CD8-positive, alpha-beta memory T cell (primary cell): ENCODE results near the gene FKBP7. TPM values are rescaled to one million over a fixed set of nuclear protein-coding genes. Genes with fewer than 3 reads are reported as not detected.

Experiments used
- CTCF ChIA-PET: fragments of 350-600 bp; sonication (Branson Sonifier 250); formaldehyde crosslinking; loops from one replicate; lab custom pipeline; 2021; ENCODE audit warnings: antibody characterized with exemption; lab: Charles Lee
- POLR2A ChIA-PET: fragments of 350-600 bp; sonication (Branson Sonifier 250); formaldehyde crosslinking; loops from one replicate; lab custom pipeline; 2021; ENCODE audit warnings: antibody characterized with exemption; lab: Charles Lee
- DNase-seq, 5 donors: peaks; one replicate each; pipeline versions ENCODE4 v3.0.0 to v3.0.0-alpha.2; 2020 to 2022; ENCODE audit warnings: mixed read lengths in 1 of 5
- H3K27ac ChIP-seq: one replicate; pipeline ENCODE4 v1.7.0; 2013; ENCODE audit warnings: low read depth, mild to moderate bottlenecking, low read length, moderate library complexity
- H3K27me3 ChIP-seq: 2 replicates; pipeline ENCODE4 v1.7.0; 2013; ENCODE audit warnings: low read length, mild to moderate bottlenecking; ENCODE audit not compliant: insufficient read depth, poor library complexity, severe bottlenecking
- H3K36me3 ChIP-seq: 2 replicates; pipeline ENCODE4 v1.7.0; 2013; ENCODE audit warnings: mild to moderate bottlenecking, low read length, moderate library complexity; ENCODE audit not compliant: insufficient read depth
- H3K4me1 ChIP-seq: 2 replicates; pipeline ENCODE4 v1.7.0; 2013; ENCODE audit warnings: mild to moderate bottlenecking, low read length, moderate library complexity; ENCODE audit not compliant: insufficient read depth
- H3K4me3 ChIP-seq: 2 replicates; pipeline ENCODE4 v1.7.0; 2013; ENCODE audit warnings: mild to moderate bottlenecking, low read length
- H3K9me3 ChIP-seq: 2 replicates; pipeline ENCODE4 v1.7.0; 2013; ENCODE audit warnings: mild to moderate bottlenecking, low read length
- H3K27ac Mint-ChIP-seq, 8 donors: one replicate each; pipeline ENCODE4 v1.8.0; 2020 to 2021; ENCODE audit warnings: mixed read lengths in 8 of 8, mild to moderate bottlenecking in 6 of 8, inconsistent platforms in 3 of 8, moderate library complexity in 3 of 8
- H3K27me3 Mint-ChIP-seq, 2 donors: one replicate each; pipeline ENCODE4 v1.8.0; 2020 to 2021; ENCODE audit warnings: mixed read lengths in 2 of 2, mild to moderate bottlenecking in 1 of 2, moderate library complexity in 1 of 2
- H3K36me3 Mint-ChIP-seq, 3 donors: one replicate each; pipeline ENCODE4 v1.8.0; 2020 to 2021; ENCODE audit warnings: mixed read lengths in 3 of 3, inconsistent platforms in 1 of 3, mild to moderate bottlenecking in 1 of 3
- H3K4me1 Mint-ChIP-seq, 3 donors: one replicate each; pipeline ENCODE4 v1.8.0; 2020 to 2021; ENCODE audit warnings: mixed read lengths in 3 of 3, inconsistent platforms in 1 of 3, mild to moderate bottlenecking in 1 of 3
- H3K4me3 Mint-ChIP-seq, 7 donors: one replicate each; pipeline ENCODE4 v1.8.0; 2020 to 2021; ENCODE audit warnings: mixed read lengths in 7 of 7, mild to moderate bottlenecking in 6 of 7, moderate library complexity in 4 of 7, inconsistent platforms in 2 of 7
- H3K9me3 Mint-ChIP-seq, 5 donors: one replicate each; pipeline ENCODE4 v1.8.0; 2020 to 2022; ENCODE audit warnings: mixed read lengths in 5 of 5, mild to moderate bottlenecking in 3 of 5, moderate library complexity in 2 of 5, inconsistent platforms in 1 of 5
- polyA plus RNA-seq: library from polyadenylated mRNA; unstranded; fragments of 300-500 nt; fragmentation: Illumina TruSeq; gene quantifications from one replicate; pipeline ENCODE4 v1.2.3, GENCODE V29; 2021
- total RNA-seq, 2 experiments: library from RNA; stranded (reverse); gene quantifications; one replicate each; pipeline ENCODE4 v1.2.3, GENCODE V29; 2021

Gene FKBP7
- total and polyA plus RNA-seq, 3 experiments from 2014 or later = 3.1 to 3.8 (median 3.4) TPM

DNA sequence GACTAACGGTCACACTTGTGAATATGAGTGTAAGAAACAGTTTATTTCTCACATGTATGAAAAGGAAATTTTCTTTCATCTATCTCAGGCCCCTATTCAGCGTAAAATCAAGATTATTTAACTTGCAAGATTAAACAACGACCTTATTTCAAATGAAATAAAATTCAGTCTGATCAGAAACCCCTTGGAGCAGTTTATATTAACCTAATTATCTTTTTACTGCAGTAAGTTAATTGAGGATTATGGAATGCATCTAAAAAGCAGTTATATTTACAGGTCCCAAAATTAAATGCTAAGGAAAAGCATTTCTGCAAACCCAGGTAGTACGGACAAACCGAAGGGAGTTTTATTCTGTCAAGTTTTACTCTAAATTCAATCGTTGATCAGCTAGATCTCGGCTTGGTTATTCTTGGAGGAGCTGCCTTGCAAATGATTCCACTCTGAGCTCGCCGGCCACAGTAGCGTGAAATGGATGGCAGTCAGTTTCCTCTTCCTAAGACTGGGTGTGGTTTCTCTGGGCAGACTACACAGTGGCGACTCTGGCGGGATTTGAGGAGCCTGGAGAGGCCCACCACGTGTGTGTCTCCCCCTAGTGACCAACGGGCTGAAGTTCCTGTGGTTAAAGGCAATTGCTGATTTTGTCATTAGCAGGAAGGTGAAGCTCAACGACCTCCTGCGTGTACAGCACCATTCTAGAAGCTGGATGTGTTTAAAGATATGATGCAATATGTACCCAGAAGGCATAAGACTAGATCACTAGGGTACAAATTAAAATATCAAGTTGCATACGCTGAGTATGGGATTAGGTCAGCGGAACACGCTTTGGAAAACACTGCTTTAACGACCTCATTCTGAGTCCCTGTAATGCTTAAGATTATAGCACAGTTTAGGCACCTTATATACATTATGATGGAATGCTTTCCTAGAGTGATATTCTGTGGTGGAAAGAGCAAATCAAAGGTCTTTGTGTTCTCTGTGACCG, 63.8 kb downstream of the FKBP7 start:
- CTCF ChIA-PET = interaction anchor here (0.6 to 3.7 kb wide), 30 partner anchors 8 to 303 kb away, joined by 3 to 49 read pairs (median 4); partner anchors contain the start of genes PJVK, PRKRA and RBM45
- peaks cover 0 to 11% (median 0%) of the 10 kb centered on the region in 3 donors for H3K36me3 Mint-ChIP-seq
- Histone ChIP-seq H3K4me1 (peaks cover 4% of the 10 kb centered on the region), H3K36me3 (no peaks in the 10 kb centered on the region), H3K27me3 (no peaks in the 10 kb centered on the region), H3K27ac (peak overlapping the region; percentile 86), H3K4me3 (peak overlapping the region; percentile 83), H3K9me3 (no peaks in the 10 kb centered on the region)
- H3K27ac Mint-ChIP-seq = peak overlapping the region; percentile 86 to 99 (median 96)
- H3K4me3 Mint-ChIP-seq = peak overlapping the region; percentile 86 to 98 (median 92)
- H3K9me3 Mint-ChIP-seq = no peaks in the 10 kb centered on the region
- peaks cover 27 to 30% (median 27%) of the 10 kb centered on the region in 3 donors for H3K4me1 Mint-ChIP-seq
- DNase-seq = peak; percentile 62 to 82 (median 71)
- POLR2A ChIA-PET = interaction anchor here (0.5 to 2.7 kb wide), 3 partner anchors 10 to 153 kb away, joined by 3 to 25 read pairs (median 6); partner anchors contain the start of genes PJVK and PRKRA
- H3K27me3 Mint-ChIP-seq = peaks cover 0 to 2% of the 10 kb centered on the region in 2 donors

Other genes with a start within 250 kb of the FKBP7 start
- 10 to 100 TPM; 48.4 to 48.5 TPM for gene PRKRA, start 27.4 kb downstream of the FKBP7 start, total RNA-seq
- 58.0 TPM for gene PRKRA, start 27.4 kb downstream of the FKBP7 start, polyA plus RNA-seq
- 1 to 10 TPM; 1.5 to 1.9 TPM for gene PJVK, start 27.2 kb downstream of the FKBP7 start, total RNA-seq
- gene PJVK, start 27.2 kb downstream of the FKBP7 start, polyA plus RNA-seq = not detected
- 10 to 100 TPM; 25.1 to 28.1 TPM for gene PLEKHA3, start 1.9 kb upstream of the FKBP7 start, total RNA-seq
- gene PLEKHA3, start 1.9 kb upstream of the FKBP7 start, polyA plus RNA-seq = 34.9 TPM